Common myeloid progenitor, CD34-positive (primary cell): ENCODE results near the gene ANKRD12.

Experiments used
- CTCF ChIA-PET: fragments of 350-600 bp; sonication (Branson Sonifier 250); formaldehyde crosslinking; loops from one replicate; lab custom pipeline; 2021; ENCODE audit warnings: antibody characterized with exemption; lab: Charles Lee
- POLR2A ChIA-PET: fragments of 350-600 bp; sonication (Branson Sonifier 250); formaldehyde crosslinking; loops from one replicate; lab custom pipeline; 2021; ENCODE audit warnings: antibody characterized with exemption; lab: Charles Lee
- DNase-seq, 3 donors: peaks; one replicate each; pipeline versions ENCODE4 v3.0.0 to v3.0.0-alpha.2; 2013
- H3K27ac ChIP-seq, 2 experiments: 1 replicate in 1 of 2; 2 replicates in 1 of 2; pipeline ENCODE4 v1.7.0; 2013; ENCODE audit warnings: inconsistent platforms in 2 of 2, low read length in 2 of 2, mild to moderate bottlenecking in 2 of 2, low read depth in 1 of 2, moderate library complexity in 1 of 2; ENCODE audit not compliant: severe bottlenecking in 2 of 2, insufficient read depth in 1 of 2, poor library complexity in 1 of 2
- H3K27me3 ChIP-seq, 5 experiments: replicated peaks in 2 of 5; 1 replicate in 3 of 5; 2 replicates in 2 of 5; pipeline versions ENCODE4 v1.6.1 to v1.7.0; 2013; ENCODE audit warnings: low read length in 4 of 5, mild to moderate bottlenecking in 2 of 5, moderate library complexity in 2 of 5, inconsistent platforms in 1 of 5; ENCODE audit not compliant: insufficient read depth in 5 of 5, control insufficient read depth in 4 of 5
- H3K36me3 ChIP-seq, 4 experiments: 1 replicate in 2 of 4; 2 replicates in 2 of 4; pipeline versions ENCODE4 v1.6.1 to v1.7.0; 2013; ENCODE audit warnings: low read length in 3 of 4, control low read depth in 1 of 4, mild to moderate bottlenecking in 1 of 4; ENCODE audit not compliant: control insufficient read depth in 4 of 4, insufficient read depth in 4 of 4
- H3K4me1 ChIP-seq, 4 experiments: 1 replicate in 3 of 4; 2 replicates in 1 of 4; pipeline versions ENCODE4 v1.6.1 to v1.7.1; 2013; ENCODE audit warnings: low read length in 3 of 4, mild to moderate bottlenecking in 3 of 4, control low read depth in 1 of 4, inconsistent platforms in 1 of 4, moderate library complexity in 1 of 4; ENCODE audit not compliant: control insufficient read depth in 4 of 4, insufficient read depth in 4 of 4; ENCODE audit errors: control extremely low read depth in 1 of 4
- H3K4me3 ChIP-seq, 7 experiments: 1 replicate in 4 of 7; 2 replicates in 3 of 7; pipeline versions ENCODE4 v1.5.1 to v1.7.0; 2013; ENCODE audit warnings: mild to moderate bottlenecking in 7 of 7, low read length in 6 of 7, moderate library complexity in 6 of 7, inconsistent platforms in 2 of 7, low read depth in 2 of 7, control low read depth in 1 of 7; ENCODE audit not compliant: insufficient read depth in 4 of 7, control insufficient read depth in 1 of 7; ENCODE audit errors: extremely low read depth in 1 of 7
- H3K9me3 ChIP-seq, 5 experiments: 1 replicate in 4 of 5; 2 replicates in 1 of 5; pipeline versions ENCODE4 v1.6.1 to v1.7.1; 2013; ENCODE audit warnings: low read length in 4 of 5, mild to moderate bottlenecking in 2 of 5, inconsistent platforms in 1 of 5, low read depth in 1 of 5, moderate library complexity in 1 of 5; ENCODE audit not compliant: control insufficient read depth in 4 of 5, insufficient read depth in 2 of 5; ENCODE audit errors: control extremely low read depth in 1 of 5
- WGBS: methylation state at CpG from one replicate; pipeline ENCODE4 v1.1.5; 2013; ENCODE audit not compliant: insufficient coverage; 5-methylcytosine and 5-hydroxymethylcytosine counted together

The ANKRD12 gene

GRCh38 chr18:9321017-9321452 is 184.5 kb downstream of the ANKRD12 start:
- Histone ChIP-seq H3K27ac (no peak overlapping the region), H3K4me1 (peaks cover 0 to 13% (median 6%) of the 10 kb centered on the region in 4 experiments), H3K36me3 (no peaks in the 10 kb centered on the region), H3K9me3 (peaks cover 0 to 5% (median 2%) of the 10 kb centered on the region in 5 experiments), H3K4me3 (no peak overlapping the region), H3K27me3 (no peaks in the 10 kb centered on the region)
- CTCF ChIA-PET: interaction anchor here (0.6 to 1.8 kb wide), 8 partner anchors 25 to 181 kb away, joined by 3 to 4 read pairs (median 3); no protein-coding TSS in a partner anchor
- POLR2A ChIA-PET: interaction anchor here (0.6 to 1.0 kb wide), 3 partner anchors 13 to 227 kb away, joined by 4 to 6 read pairs (median 6); partner anchors contain the start of gene TWSG1
- DNase-seq: peak; percentile 45 to 91 (median 70)
- 39% methylated on average over 2 of the region's 4 CpGs for WGBS

- ChIA-PET POLR2A (interaction anchor here (1.0 kb wide), 1 partner anchor 12 kb away, joined by 6 read pairs; the partner anchor contains the start of gene TWSG1), CTCF (interaction anchor here (0.6 to 1.8 kb wide), 5 partner anchors 13 to 182 kb away, joined by 3 to 4 read pairs (median 4); partner anchors contain the start of gene TWSG1)
- Histone ChIP-seq H3K36me3 (no peaks in the 10 kb centered on the region), H3K27ac (no peak overlapping the region), H3K4me1 (peaks cover 0 to 13% (median 6%) of the 10 kb centered on the region in 4 experiments), H3K27me3 (no peaks in the 10 kb centered on the region), H3K4me3 (peak overlapping the region in 1 of 7 experiments; percentile 22), H3K9me3 (peaks cover 0 to 5% (median 2%) of the 10 kb centered on the region in 5 experiments)
- 100% methylated on average over 2 of the region's 4 CpGs for WGBS
- peak in 1 of 3 donors; percentile 18 for DNase-seq
Observed at GRCh38 chr18:9321736-9322135, 185.2 kb downstream of the ANKRD12 start.

GRCh38 chr18:9322744-9323143 is 186.2 kb downstream of the ANKRD12 start:
- Histone ChIP-seq H3K27me3 (no peaks in the 10 kb centered on the region), H3K9me3 (peaks cover under 1 to 6% (median 5%) of the 10 kb centered on the region in 5 experiments), H3K4me3 (no peak overlapping the region), H3K27ac (no peak overlapping the region), H3K36me3 (no peaks in the 10 kb centered on the region), H3K4me1 (peaks cover 0 to 13% (median 5%) of the 10 kb centered on the region in 4 experiments)
- 71% methylated on average over 2 of the region's 2 CpGs for WGBS
- no peak for DNase-seq
- CTCF ChIA-PET: interaction anchor here (1.0 to 1.5 kb wide), 2 partner anchors 12 to 48 kb away, joined by 4 to 6 read pairs; partner anchors contain the start of gene TWSG1
- POLR2A ChIA-PET: interaction anchor here (0.8 kb wide), 1 partner anchor 12 kb away, joined by 3 read pairs; the partner anchor contains the start of gene TWSG1

- H3K4me1 ChIP-seq: peaks cover 0 to 13% (median 5%) of the 10 kb centered on the region in 4 experiments
- DNase-seq: peak in 1 of 3 donors; percentile 12
- H3K27ac ChIP-seq: no peak overlapping the region
- H3K9me3 ChIP-seq: peaks cover 1 to 17% (median 8%) of the 10 kb centered on the region in 5 experiments
- H3K4me3 ChIP-seq: no peak overlapping the region
- no peaks in the 10 kb centered on the region for H3K27me3 ChIP-seq
- no CpG with 5 or more reads among the region's 3 CpGs for WGBS
- ChIA-PET POLR2A (no interaction called here), CTCF (interaction anchor here (1.0 kb wide), 1 partner anchor 47 kb away, joined by 6 read pairs; no protein-coding TSS in a partner anchor)
- H3K36me3 ChIP-seq: no peaks in the 10 kb centered on the region
Observed at GRCh38 chr18:9323750-9324445, 187.3 kb downstream of the ANKRD12 start.

GRCh38 chr18:9325716-9326115 is 189.1 kb downstream of the ANKRD12 start:
- H3K27me3 ChIP-seq: no peaks in the 10 kb centered on the region
- H3K4me1 ChIP-seq: peaks cover 0 to 8% (median 5%) of the 10 kb centered on the region in 4 experiments
- ChIA-PET POLR2A (no interaction called here), CTCF (interaction anchor here (1.0 kb wide), 1 partner anchor 9 kb away, joined by 4 read pairs; the partner anchor contains the start of gene TWSG1)
- no peaks in the 10 kb centered on the region for H3K36me3 ChIP-seq
- H3K27ac ChIP-seq: no peak overlapping the region
- H3K9me3 ChIP-seq: peaks cover 3 to 23% (median 7%) of the 10 kb centered on the region in 5 experiments
- WGBS: 100% methylated on average over 1 of the region's 2 CpGs
- no peak for DNase-seq
- H3K4me3 ChIP-seq: no peak overlapping the region

- H3K4me1 ChIP-seq: peaks cover 0 to 10% (median 3%) of the 10 kb centered on the region in 4 experiments
- 100% methylated on average over 1 of the region's 2 CpGs for WGBS
Observed at GRCh38 chr18:9328776-9329175, 192.2 kb downstream of the ANKRD12 start.

More at GRCh38 chr18:9328776-9329175, 192.2 kb downstream of the ANKRD12 start:
- H3K27ac ChIP-seq: no peak overlapping the region
- H3K4me3 ChIP-seq: no peak overlapping the region
- H3K36me3 ChIP-seq: no peaks in the 10 kb centered on the region
- ChIA-PET POLR2A (no interaction called here), CTCF (no interaction called here)
- DNase-seq: no peak
- no peaks in the 10 kb centered on the region for H3K27me3 ChIP-seq
- peaks cover 3 to 21% (median 7%) of the 10 kb centered on the region in 5 experiments for H3K9me3 ChIP-seq
